ENCODE data around the gene NDRG4. TPM values are rescaled to one million over a fixed set of nuclear protein-coding genes. Genes with fewer than 3 reads are reported as not detected.

The NDRG4 gene
- polyA plus RNA-seq, 1 of the 3 experiments (the other 2 are of a cell fraction): 52.0 TPM

DNA sequence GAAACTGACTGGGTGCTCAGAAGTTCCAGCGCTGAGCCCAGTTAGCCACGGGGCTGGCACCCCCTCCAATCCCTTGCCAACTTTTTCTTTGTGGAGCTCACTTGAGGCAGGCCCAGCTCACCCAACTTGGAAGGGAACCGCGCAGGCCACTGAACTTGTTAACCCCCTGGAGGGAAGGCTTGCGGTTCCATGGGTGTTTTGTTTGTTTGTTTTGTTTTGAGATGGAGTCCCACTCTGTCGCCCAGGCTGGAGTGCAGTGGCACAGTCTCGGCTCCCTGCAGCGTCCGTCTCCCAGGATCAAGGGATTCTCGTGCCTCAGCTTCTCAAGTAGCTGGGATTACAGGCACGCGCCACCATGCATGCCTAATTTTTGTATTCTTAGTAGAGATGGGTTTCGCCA lies 34.1 kb upstream of the NDRG4 start:
- Histone ChIP-seq H3K4me2 (no peak overlapping the region), H4K20me1 (ENCODE audit: insufficient read depth) (no peaks in the 10 kb centered on the region), H3K9ac (no peak overlapping the region), H3K79me2 (ENCODE audit: insufficient read depth) (no peaks in the 10 kb centered on the region), H3K27me3 (ENCODE audit: insufficient read depth) (peaks cover 38% of the 10 kb centered on the region), H3K9me3 (no peaks in the 10 kb centered on the region), H3K4me1 (ENCODE audit: control insufficient read depth in 1 of 2, insufficient read depth in 2 of 2, low read depth in 1 of 2, low read length in 1 of 2) (peaks cover 0 to 5% of the 10 kb centered on the region in 2 experiments; a peak in 1 of 4 replicates), H3K27ac (ENCODE audit: low read depth in 2 of 2, low read length in 1 of 2) (no peak overlapping the region), H2AFZ (ENCODE audit: low read depth) (no peak overlapping the region), H3K9me2 (no peaks in the 10 kb centered on the region), H3K4me3 (ENCODE audit: low read depth in 2 of 2, low read length in 1 of 2) (no peak overlapping the region), H3F3A (replicated peaks; ENCODE audit: insufficient read depth) (no peaks in the 10 kb centered on the region), H3K36me3 (replicated peaks in 1 of 2; ENCODE audit: control insufficient read depth in 1 of 2, insufficient read depth in 2 of 2, low read length in 1 of 2) (no peaks in the 10 kb centered on the region)
- 92% methylated on average over 8 of the region's 13 CpGs for WGBS (ENCODE audit: low lambda C conversion rate)
- ChIA-PET POLR2A (no interaction called here), CTCF (interaction anchor here (1.0 to 3.3 kb wide), 10 partner anchors 8 to 195 kb away, joined by 3 to 16 read pairs (median 4); no protein-coding TSS in a partner anchor)
- DNase-seq: no peak
- no peak for TF ChIP-seq RXRA (IDR thresholded peaks at IDR 0.05; ENCODE audit: borderline replicate concordance, low read depth)
- TF ChIP-seq FOSL2 (IDR thresholded peaks at IDR 0.05; ENCODE audit: borderline replicate concordance, low read depth): no peak
- no peak for TF ChIP-seq NFIC (IDR thresholded peaks at IDR 0.05; ENCODE audit: borderline replicate concordance)
- no peak for TF ChIP-seq REST (IDR thresholded peaks at IDR 0.05; ENCODE audit: low read depth, low read length)
- TF ChIP-seq YY1 (IDR thresholded peaks at IDR 0.05; ENCODE audit: low read depth): no peak
- no peak for TF ChIP-seq PBX3 (IDR thresholded peaks at IDR 0.05)

GRCh38 chr16:58466396-58466795 lies 33.5 kb upstream of the NDRG4 start:
- no peaks in the 10 kb centered on the region for H4K20me1 ChIP-seq (ENCODE audit: insufficient read depth)
- no peak overlapping the region for H3K4me3 ChIP-seq (ENCODE audit: low read depth in 2 of 2, low read length in 1 of 2)
- no peak overlapping the region for H3K9ac ChIP-seq
- no peaks in the 10 kb centered on the region for H3K79me2 ChIP-seq (ENCODE audit: insufficient read depth)
- DNase-seq: no peak
- H3K4me1 ChIP-seq (ENCODE audit: control insufficient read depth in 1 of 2, insufficient read depth in 2 of 2, low read depth in 1 of 2, low read length in 1 of 2): peaks cover 0 to 5% of the 10 kb centered on the region in 2 experiments; a peak in 1 of 4 replicates
- peaks cover 38% of the 10 kb centered on the region for H3K27me3 ChIP-seq (ENCODE audit: insufficient read depth)
- no peak overlapping the region for H3K27ac ChIP-seq (ENCODE audit: low read depth in 2 of 2, low read length in 1 of 2)
- ChIA-PET POLR2A (no interaction called here), CTCF (interaction anchor here (1.2 to 3.3 kb wide), 6 partner anchors 18 to 195 kb away, joined by 3 to 16 read pairs (median 4); no protein-coding TSS in a partner anchor)
- WGBS (ENCODE audit: low lambda C conversion rate): 94% methylated on average over 3 of the region's 3 CpGs
- H3K9me2 ChIP-seq: no peaks in the 10 kb centered on the region
- no peak overlapping the region for H3K4me2 ChIP-seq
- H3K9me3 ChIP-seq: no peaks in the 10 kb centered on the region
- H3F3A ChIP-seq (replicated peaks; ENCODE audit: insufficient read depth): no peaks in the 10 kb centered on the region
- no peak overlapping the region for H2AFZ ChIP-seq (ENCODE audit: low read depth)
- H3K36me3 ChIP-seq (replicated peaks in 1 of 2; ENCODE audit: control insufficient read depth in 1 of 2, insufficient read depth in 2 of 2, low read length in 1 of 2): no peaks in the 10 kb centered on the region
- TF ChIP-seq FOSL2 (IDR thresholded peaks at IDR 0.05; ENCODE audit: borderline replicate concordance, low read depth): no peak
- no peak for TF ChIP-seq JUND (IDR thresholded peaks at IDR 0.05)
- TF ChIP-seq GATA2 (CRISPR knock-in tag; IDR thresholded peaks at IDR 0.05): no peak
- TF ChIP-seq NFIC (IDR thresholded peaks at IDR 0.05; ENCODE audit: borderline replicate concordance): no peak
- TF ChIP-seq, protein P1, sequence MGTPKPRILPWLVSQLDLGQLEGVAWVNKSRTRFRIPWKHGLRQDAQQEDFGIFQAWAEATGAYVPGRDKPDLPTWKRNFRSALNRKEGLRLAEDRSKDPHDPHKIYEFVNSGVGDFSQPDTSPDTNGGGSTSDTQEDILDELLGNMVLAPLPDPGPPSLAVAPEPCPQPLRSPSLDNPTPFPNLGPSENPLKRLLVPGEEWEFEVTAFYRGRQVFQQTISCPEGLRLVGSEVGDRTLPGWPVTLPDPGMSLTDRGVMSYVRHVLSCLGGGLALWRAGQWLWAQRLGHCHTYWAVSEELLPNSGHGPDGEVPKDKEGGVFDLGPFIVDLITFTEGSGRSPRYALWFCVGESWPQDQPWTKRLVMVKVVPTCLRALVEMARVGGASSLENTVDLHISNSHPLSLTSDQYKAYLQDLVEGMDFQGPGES (IDR thresholded peaks at IDR 0.05; ENCODE audit: low read depth, low read length): no peak
- TF ChIP-seq MXI1 (IDR thresholded peaks at IDR 0.05; ENCODE audit: low read depth, low read length): no peak
- TF ChIP-seq TEAD4 (IDR thresholded peaks at IDR 0.05; ENCODE audit: borderline replicate concordance, insufficient read depth): no peak
- no peak for TF ChIP-seq CTCF (IDR thresholded peaks at IDR 0.05)
- no peak for TF ChIP-seq MEF2A (IDR thresholded peaks at IDR 0.05; ENCODE audit: borderline replicate concordance, low read depth)
- no peak for TF ChIP-seq GABPA (IDR thresholded peaks at IDR 0.05; ENCODE audit: low read depth)
- no peak for TF ChIP-seq FOXJ3 (CRISPR knock-in tag; IDR thresholded peaks at IDR 0.05)
- TF ChIP-seq TAF1 (IDR thresholded peaks at IDR 0.05; ENCODE audit: borderline replicate concordance, low read depth, low read length): no peak
- TF ChIP-seq USF2 (IDR thresholded peaks at IDR 0.05; ENCODE audit: borderline replicate concordance, low read depth, low read length): no peak

All from SK-N-SH (cell line).